Tibial nerve (tissue), 4 donors: ENCODE data around the gene NSUN7.

ENCODE experiments used
- CTCF ChIP-seq, 5 experiments: fragments of 200-600 bp in 3 of 5; fragments of 450-650 bp in 2 of 5; sonication (generic) in 3 of 5; IDR thresholded peaks; one replicate each; pipeline ENCODE4 v1.5.1; 2016 to 2019; ENCODE audit warnings: antibody characterized with exemption in 5 of 5, mild to moderate bottlenecking in 3 of 5, moderate library complexity in 2 of 5
- EP300 ChIP-seq, 2 donors: sonication (generic); formaldehyde crosslinking; IDR thresholded peaks; one replicate each; pipeline ENCODE4 v1.6.1; 2017; ENCODE audit warnings: antibody characterized with exemption in 2 of 2, mild to moderate bottlenecking in 1 of 2
- POLR2A ChIP-seq, 2 donors: fragments of 450-650 bp; IDR thresholded peaks; one replicate each; pipeline ENCODE4 v1.6.1; 2017; ENCODE audit warnings: antibody characterized with exemption in 2 of 2, mild to moderate bottlenecking in 2 of 2, moderate library complexity in 2 of 2

DNA sequence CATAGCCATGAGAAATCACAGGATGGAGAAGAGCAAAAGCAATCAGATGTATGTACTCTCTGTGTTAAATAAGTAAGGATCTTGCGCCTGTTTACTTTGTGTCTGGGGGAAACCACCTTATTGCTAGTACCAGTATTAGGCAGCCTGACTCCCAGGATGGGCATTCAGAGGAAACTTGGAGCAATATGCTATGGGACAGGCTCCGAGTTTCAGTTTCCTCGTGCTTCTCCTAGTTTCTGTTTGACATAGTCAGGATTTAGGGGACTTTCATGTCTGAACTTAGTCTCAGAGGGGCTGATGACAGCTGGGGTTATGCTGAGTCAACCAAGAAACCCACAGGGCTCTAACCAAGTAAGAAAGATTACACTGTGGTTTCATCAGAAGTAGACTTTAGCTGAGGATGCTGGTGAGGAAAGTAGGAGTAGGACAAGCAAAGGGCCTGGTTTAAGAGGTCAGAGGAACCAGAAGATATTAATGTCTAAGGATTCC, 13.5 kb downstream of the NSUN7 start:
- TF ChIP-seq CTCF (IDR thresholded peaks at IDR 0.05) (no peak), POLR2A (IDR thresholded peaks at IDR 0.05) (no peak), EP300 (IDR thresholded peaks at IDR 0.05) (no peak)
